Esophagus muscularis mucosa (tissue), 4 donors: Measurements from ENCODE around the gene PLXNB3. TPM values are rescaled to one million over a fixed set of nuclear protein-coding genes. Genes with fewer than 3 reads are reported as not detected.

Source experiments
- DNase-seq: peaks from one replicate; pipeline ENCODE4 v3.0.0-alpha.2; 2017; ENCODE audit errors: extremely low spot score
- H3K27ac ChIP-seq, 4 donors: fragments of 200-600 bp; sonication (generic); replicated peaks in 1 of 4; 1 replicate in 3 of 4; 2 replicates in 1 of 4; pipeline ENCODE4 v1.5.1; 2016 to 2019; ENCODE audit warnings: mild to moderate bottlenecking in 1 of 4
- H3K27me3 ChIP-seq, 4 donors: fragments of 200-600 bp; sonication (generic); one replicate each; pipeline versions ENCODE4 v1.5.1 to v1.6.0; 2016 to 2019
- H3K36me3 ChIP-seq, 4 donors: fragments of 200-600 bp; sonication (generic); one replicate each; pipeline ENCODE4 v1.5.1; 2016 to 2019
- H3K4me1 ChIP-seq, 4 donors: fragments of 200-600 bp; sonication (generic); one replicate each; pipeline ENCODE4 v1.5.1; 2016 to 2019
- H3K4me3 ChIP-seq, 4 donors: fragments of 200-600 bp; sonication (generic); 1 replicate in 2 of 4; 2 replicates in 2 of 4; pipeline ENCODE4 v1.5.1; 2016 to 2019; ENCODE audit warnings: mild to moderate bottlenecking in 4 of 4, moderate library complexity in 1 of 4
- H3K9me3 ChIP-seq, 4 donors: fragments of 200-600 bp; sonication (generic); 1 replicate in 3 of 4; 2 replicates in 1 of 4; pipeline ENCODE4 v1.5.1; 2016 to 2019
- CTCF ChIP-seq, 3 experiments: fragments of 200-600 bp in 2 of 3; fragments of 450-650 bp in 1 of 3; sonication (generic) in 2 of 3; IDR thresholded peaks; one replicate each; pipeline ENCODE4 v1.5.1; 2017 to 2019; ENCODE audit warnings: antibody characterized with exemption in 3 of 3, mild to moderate bottlenecking in 2 of 3, moderate library complexity in 1 of 3
- EP300 ChIP-seq: sonication (generic); formaldehyde crosslinking; IDR thresholded peaks from one replicate; pipeline ENCODE4 v1.6.1; 2017; ENCODE audit warnings: antibody characterized with exemption
- POLR2A ChIP-seq: fragments of 450-650 bp; IDR thresholded peaks from one replicate; pipeline ENCODE4 v1.6.1; 2017; ENCODE audit warnings: antibody characterized with exemption, moderate library complexity, mild to moderate bottlenecking, low read depth
- POLR2AphosphoS5 ChIP-seq, 2 donors: sonication (generic); formaldehyde crosslinking; IDR thresholded peaks; one replicate each; pipeline ENCODE4 v1.6.1; 2017; ENCODE audit warnings: antibody characterized with exemption in 2 of 2
- WGBS: methylation state at CpG from one replicate; pipeline ENCODE4 v1.1.5; 2018; 5-methylcytosine and 5-hydroxymethylcytosine counted together
- intact Hi-C: fragments of 100-400 bp; cut with DNase I; formaldehyde crosslinking; loops from one replicate; pipeline ENCODE4 v1.15.1; 2023
- total RNA-seq, 4 donors: library from RNA; depleted of rRNA; stranded (reverse); fragments of >200 nt; gene quantifications; one replicate each; pipeline versions ENCODE4 v1.1.0 to v1.2.1, GENCODE V29; 2016

Gene PLXNB3
- total RNA-seq, 4 donors from 2014 or later, result 6.1 to 21.9 (median 17.6) TPM

DNA sequence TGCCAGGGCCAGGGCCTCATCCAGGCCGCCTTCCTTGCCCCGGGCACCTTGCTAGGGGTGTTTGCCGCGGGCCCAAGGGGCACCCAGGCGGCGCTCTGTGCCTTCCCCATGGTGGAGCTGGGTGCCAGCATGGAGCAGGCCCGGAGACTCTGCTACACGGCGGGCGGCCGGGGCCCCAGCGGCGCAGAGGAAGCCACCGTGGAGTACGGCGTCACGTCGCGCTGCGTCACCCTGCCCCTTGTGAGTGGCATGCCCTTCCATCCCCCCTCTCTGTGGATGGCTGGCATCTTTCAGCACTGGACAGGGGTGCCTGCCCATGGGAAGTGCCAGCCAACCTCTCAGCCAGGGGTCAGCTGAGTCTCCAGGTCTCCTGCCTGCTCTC lies 3.6 kb downstream of the PLXNB3 start:
- intact Hi-C loops, result no loop called here
- no peak for DNase-seq

DNA sequence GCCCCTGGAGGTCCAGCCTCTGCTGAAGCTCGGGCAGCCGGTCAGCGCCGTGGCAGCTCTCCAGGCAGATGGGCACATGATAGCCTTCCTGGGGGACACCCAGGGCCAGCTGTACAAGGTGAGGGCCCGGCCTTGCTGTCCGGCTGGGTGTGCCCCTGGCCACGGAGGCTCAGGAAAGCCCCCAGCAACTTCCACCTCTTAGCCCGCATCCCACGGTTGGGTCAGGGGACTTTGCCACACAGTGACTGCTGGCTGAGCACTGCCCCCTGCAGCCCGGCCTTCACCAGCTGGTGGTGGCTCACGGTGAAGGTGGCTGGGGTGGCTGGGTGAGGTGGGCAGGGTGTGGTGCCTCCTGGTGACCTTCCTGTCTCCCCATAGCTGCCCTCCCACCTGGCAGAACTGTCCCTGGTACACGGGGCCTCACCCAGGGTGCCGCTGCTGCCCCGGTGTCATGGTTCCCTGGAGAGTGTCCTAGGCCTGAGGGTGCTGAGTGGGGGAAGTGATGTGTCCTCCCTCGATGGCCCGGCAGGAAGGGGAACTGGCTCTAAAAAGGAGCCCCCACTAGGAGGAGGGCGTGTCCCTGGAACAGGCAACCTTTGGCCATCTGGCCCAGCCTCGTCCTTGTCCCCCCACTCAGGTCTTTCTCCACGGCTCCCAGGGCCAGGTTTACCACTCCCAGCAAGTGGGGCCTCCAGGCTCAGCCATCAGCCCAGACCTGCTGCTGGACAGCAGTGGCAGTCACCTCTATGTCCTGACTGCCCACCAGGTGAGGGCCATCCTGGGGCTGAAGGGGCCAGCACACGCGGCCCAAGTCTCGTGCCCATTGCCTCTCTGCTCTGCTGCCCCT lies 4.5 kb downstream of the PLXNB3 start:
- TF ChIP-seq EP300 (no peak), POLR2AphosphoS5 (IDR thresholded peaks at IDR 0.05) (no peak), POLR2A (no peak), CTCF (IDR thresholded peaks at IDR 0.05) (no peak)
- DNase-seq, result no peak
- H3K27me3 ChIP-seq, result no peaks in the 10 kb centered on the region
- H3K27ac ChIP-seq, result no peak overlapping the region
- WGBS, result 93% methylated on average over 6 of the region's 22 CpGs
- no peak overlapping the region for H3K4me3 ChIP-seq
- no peaks in the 10 kb centered on the region for H3K9me3 ChIP-seq
- intact Hi-C loops, result no loop called here
- peaks cover 19 to 40% (median 36%) of the 10 kb centered on the region in 4 donors for H3K4me1 ChIP-seq
- peaks cover 0 to 36% (median 18%) of the 10 kb centered on the region in 4 donors for H3K36me3 ChIP-seq

More for the DNA sequence above, 3.6 kb downstream of the PLXNB3 start:
- Histone ChIP-seq H3K27ac (peak overlapping the region in 1 of 4 donors; percentile 75), H3K9me3 (no peaks in the 10 kb centered on the region), H3K4me1 (peaks cover 19 to 40% (median 36%) of the 10 kb centered on the region in 4 donors), H3K4me3 (no peak overlapping the region), H3K27me3 (no peaks in the 10 kb centered on the region), H3K36me3 (peaks cover 0 to 31% (median 15%) of the 10 kb centered on the region in 4 donors)
- 94% methylated on average over 18 of the region's 20 CpGs for whole genome bisulfite sequencing
- TF ChIP-seq EP300 (no peak), CTCF (IDR thresholded peaks at IDR 0.05) (no peak), POLR2A (no peak), POLR2AphosphoS5 (IDR thresholded peaks at IDR 0.05) (no peak)

GRCh38 chrX:153769158-153769864 lies 5.3 kb downstream of the PLXNB3 start:
- no peak for TF ChIP-seq CTCF (IDR thresholded peaks at IDR 0.05)
- no peak for TF ChIP-seq EP300
- no peak for TF ChIP-seq POLR2A
- no peak for TF ChIP-seq POLR2AphosphoS5 (IDR thresholded peaks at IDR 0.05)
- Histone ChIP-seq H3K4me1 (peaks cover 18 to 36% (median 32%) of the 10 kb centered on the region in 4 donors), H3K9me3 (no peaks in the 10 kb centered on the region), H3K27me3 (no peaks in the 10 kb centered on the region), H3K27ac (no peak overlapping the region), H3K36me3 (peaks cover 0 to 44% (median 22%) of the 10 kb centered on the region in 4 donors), H3K4me3 (no peak overlapping the region)
- WGBS, result 89% methylated on average over 13 of the region's 23 CpGs
- intact Hi-C loops, result no loop called here
- DNase-seq, result no peak

DNA sequence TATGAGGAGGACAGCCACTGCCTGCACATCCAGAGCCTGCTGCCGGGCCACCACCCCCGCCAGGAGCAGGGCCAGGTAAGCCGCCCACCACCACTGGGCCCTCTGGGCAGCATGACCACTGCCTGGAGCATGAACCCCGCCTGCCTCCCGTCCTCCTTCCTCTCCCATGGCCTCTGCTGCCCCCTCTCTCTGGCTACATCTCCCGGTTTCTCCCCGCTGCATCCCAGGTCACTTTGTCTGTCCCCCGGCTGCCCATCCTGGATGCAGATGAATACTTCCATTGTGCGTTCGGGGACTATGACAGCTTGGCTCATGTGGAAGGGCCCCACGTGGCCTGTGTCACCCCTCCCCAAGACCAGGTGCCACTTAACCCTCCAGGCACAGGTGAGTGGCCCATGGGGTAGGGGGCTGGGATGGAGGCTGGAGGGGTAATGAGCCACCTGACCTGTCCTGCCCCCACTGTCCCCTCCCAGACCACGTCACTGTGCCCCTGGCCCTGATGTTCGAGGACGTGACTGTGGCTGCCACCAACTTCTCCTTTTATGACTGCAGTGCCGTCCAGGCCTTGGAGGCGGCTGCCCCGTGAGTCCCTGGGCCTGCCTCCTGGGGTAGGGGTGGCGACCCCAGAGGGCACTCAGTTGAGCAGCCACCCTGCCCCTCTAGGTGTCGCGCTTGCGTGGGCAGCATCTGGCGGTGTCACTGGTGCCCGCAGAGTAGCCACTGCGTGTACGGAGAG lies 6.0 kb downstream of the PLXNB3 start:
- H3K27me3 ChIP-seq, result no peaks in the 10 kb centered on the region
- TF ChIP-seq CTCF (IDR thresholded peaks at IDR 0.05), result no peak
- no peak for TF ChIP-seq POLR2A
- no peak for TF ChIP-seq POLR2AphosphoS5 (IDR thresholded peaks at IDR 0.05)
- no peak for TF ChIP-seq EP300
- WGBS, result 86% methylated on average over 17 of the region's 25 CpGs
- intact Hi-C loops, result no loop called here
- H3K4me1 ChIP-seq, result peaks cover 11 to 29% (median 24%) of the 10 kb centered on the region in 4 donors
- H3K9me3 ChIP-seq, result no peaks in the 10 kb centered on the region
- H3K27ac ChIP-seq, result no peak overlapping the region
- DNase-seq, result no peak
- H3K4me3 ChIP-seq, result no peak overlapping the region
- peaks cover 0 to 51% (median 25%) of the 10 kb centered on the region in 4 donors for H3K36me3 ChIP-seq
